ENCODE measurements around the gene KNL1. TPM values are rescaled to one million over a fixed set of nuclear protein-coding genes. Genes with fewer than 3 reads are reported as not detected.

The KNL1 gene
- total and polyA plus RNA-seq, 10 of the 15 experiments (the other 5 are each of a cell fraction or from before 2014, with no cell fraction given): 10.9 to 55.5 (median 28.4) TPM

GRCh38 chr15:40555876-40556275 lies 38.2 kb upstream of the KNL1 start:
- WGBS (ENCODE audit: insufficient coverage, insufficient replicate concordance, low lambda C conversion rate, missing lambda C conversion rate): 97% methylated on average over 2 of the region's 2 CpGs
- Histone ChIP-seq H3K79me2 (ENCODE audit: control insufficient read depth, insufficient read depth, low read length) (peaks cover 40% of the 10 kb centered on the region), H2AFZ (ENCODE audit: control insufficient read depth, low read depth, low read length) (no peak overlapping the region), H3K27me3 (replicated peaks in 1 of 2; ENCODE audit: control insufficient read depth in 2 of 2, insufficient read depth in 2 of 2, low read length in 1 of 2) (no peaks in the 10 kb centered on the region), H4K20me1 (ENCODE audit: control insufficient read depth, insufficient read depth) (no peaks in the 10 kb centered on the region), H3K4me1 (ENCODE audit: control insufficient read depth, insufficient read depth, low read length) (peaks cover 68% of the 10 kb centered on the region), H3K9me3 (replicated peaks; ENCODE audit: control insufficient read depth, insufficient read depth, low read length) (no peaks in the 10 kb centered on the region), H3K9ac (ENCODE audit: control insufficient read depth, insufficient read depth, low read length) (no peak overlapping the region), H3K36me3 (ENCODE audit: control insufficient read depth in 2 of 2, insufficient read depth in 2 of 2, low read length in 1 of 2) (peaks cover 0 to 8% of the 10 kb centered on the region in 2 experiments; a peak in 1 of 4 replicates), H3K4me3 (no peak overlapping the region), H3K27ac (ENCODE audit: control insufficient read depth, insufficient read depth) (no peak overlapping the region), H3K4me2 (ENCODE audit: control insufficient read depth, insufficient read depth) (peak overlapping the region; percentile 57; the same call in 1 of the 2 replicates)
- TF ChIP-seq ZNF217 (IDR thresholded peaks at IDR 0.05) (0 out of 2 replicates have a peak, but pooled peaks have one; percentile 47), SMAD5 (IDR thresholded peaks at IDR 0.05; ENCODE audit: low read depth) (no peak)
- ChIA-PET POLR2A (interaction anchor here (0.5 to 5.6 kb wide), 3 partner anchors 9 to 34 kb away, joined by 3 to 47 read pairs (median 9); partner anchors contain the start of gene CCDC32), CTCF (interaction anchor here (0.7 to 1.0 kb wide), 3 partner anchors 13 to 302 kb away, joined by 3 read pairs; partner anchors contain the start of gene BAHD1), RAD21 (ENCODE audit: unreplicated experiment) (interaction anchor here (1.2 to 5.3 kb wide), 2 partner anchors 9 to 35 kb away, joined by 3 to 39 read pairs; partner anchors contain the start of gene CCDC32), SMC1A (ENCODE audit: uncharacterized antibody, unreplicated experiment) (interaction anchor here (0.6 to 6.2 kb wide), 6 partner anchors 9 to 70 kb away, joined by 3 to 60 read pairs (median 6); partner anchors contain the start of genes CCDC32 and RPUSD2)
- intact Hi-C loops (cut with micrococcal nuclease; ENCODE audit: unreplicated experiment) (loop anchor here (5.0 kb wide), 1 partner anchor 36 kb away; the partner anchor contains the start of gene KNL1), in situ Hi-C loops (cut with MboI) (no loop called here)
- FAIRE-seq: no peak
- no peak for DNase-seq (ENCODE audit: low read depth, low spot score)
- ATAC-seq: no peak
- no TSS peak for BruUV-seq (replicated peaks)

DNA sequence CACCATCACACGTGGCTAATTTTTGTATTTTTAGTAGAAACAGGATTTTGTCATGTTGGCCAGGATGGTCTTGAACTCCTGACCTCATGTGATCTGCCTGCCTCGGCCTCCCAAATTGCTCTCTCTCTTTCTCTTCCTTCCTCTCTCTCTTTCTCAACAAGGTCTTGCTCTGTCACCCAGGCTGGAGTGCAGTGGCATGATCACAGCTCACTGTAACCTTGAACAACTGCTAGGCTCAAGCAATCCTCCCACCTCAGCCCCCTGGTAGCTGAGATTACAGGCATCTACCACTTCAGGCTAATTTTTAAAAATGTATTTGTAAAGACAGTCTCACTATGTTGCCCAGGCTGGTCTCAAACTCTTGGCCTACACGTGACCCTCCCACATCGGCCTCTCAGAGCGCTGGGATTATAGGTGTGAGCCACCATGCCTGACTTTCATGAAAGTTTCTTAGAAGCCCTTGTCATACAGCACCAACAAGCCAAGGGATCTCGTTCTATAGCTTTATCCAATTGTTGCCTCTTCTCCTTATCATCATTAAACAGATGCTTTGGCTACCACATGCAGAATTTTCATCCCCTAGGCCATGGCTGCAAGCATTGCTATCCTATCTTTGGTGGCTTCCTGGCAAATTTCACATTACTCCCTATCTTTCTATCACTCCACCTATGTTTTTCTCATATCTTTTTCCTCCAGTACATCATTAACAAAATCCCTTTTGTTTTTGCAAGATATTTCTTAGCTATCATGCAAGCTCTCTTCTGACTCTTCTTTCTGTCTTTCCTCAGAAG lies 34.9 kb upstream of the KNL1 start:
- ChIA-PET POLR2A (interaction anchor here (1.0 to 3.5 kb wide), 9 partner anchors 8 to 314 kb away, joined by 3 to 15 read pairs (median 7); partner anchors contain the start of gene RPUSD2), RAD21 (ENCODE audit: unreplicated experiment) (interaction anchor here (0.7 to 3.4 kb wide), 11 partner anchors 8 to 312 kb away, joined by 3 to 18 read pairs (median 4); partner anchors contain the start of gene RPUSD2), SMC1A (ENCODE audit: uncharacterized antibody, unreplicated experiment) (interaction anchor here (0.7 to 4.3 kb wide), 13 partner anchors 10 to 1414 kb away, joined by 3 to 24 read pairs (median 5); partner anchors contain the start of gene RPUSD2), CTCF (interaction anchor here (0.7 to 3.1 kb wide), 8 partner anchors 10 to 935 kb away, joined by 3 to 17 read pairs (median 3); partner anchors contain the start of genes KNL1 and RPUSD2)
- intact Hi-C loops (cut with micrococcal nuclease; ENCODE audit: unreplicated experiment): loop anchor here (5.0 kb wide), 1 partner anchor 33 kb away; the partner anchor contains the start of gene KNL1
- peak overlapping the region; percentile 43; the same call in 1 of the 2 replicates for H3K4me3 ChIP-seq
- peaks cover 57% of the 10 kb centered on the region for H3K79me2 ChIP-seq (ENCODE audit: control insufficient read depth, insufficient read depth, low read length)
- H3K9ac ChIP-seq (ENCODE audit: control insufficient read depth, insufficient read depth, low read length): peak overlapping the region; percentile 58; the same call in 1 of the 2 replicates
- peak overlapping the region; percentile 91 for H3K27ac ChIP-seq (ENCODE audit: control insufficient read depth, insufficient read depth)
- WGBS (ENCODE audit: insufficient coverage, insufficient replicate concordance, low lambda C conversion rate, missing lambda C conversion rate): 70% methylated on average over 6 of the region's 6 CpGs
- no peak overlapping the region for H2AFZ ChIP-seq (ENCODE audit: control insufficient read depth, low read depth, low read length)
- H3K27me3 ChIP-seq (replicated peaks in 1 of 2; ENCODE audit: control insufficient read depth in 2 of 2, insufficient read depth in 2 of 2, low read length in 1 of 2): no peaks in the 10 kb centered on the region
- H3K9me3 ChIP-seq (replicated peaks; ENCODE audit: control insufficient read depth, insufficient read depth, low read length): no peaks in the 10 kb centered on the region; the same call in 2 of the 3 replicates
- H3K4me2 ChIP-seq (ENCODE audit: control insufficient read depth, insufficient read depth): peak overlapping the region; percentile 91
- DNase-seq (ENCODE audit: low read depth, low spot score): no peak
- H3K4me1 ChIP-seq (ENCODE audit: control insufficient read depth, insufficient read depth, low read length): peaks cover 42% of the 10 kb centered on the region
- no TSS peak for BruUV-seq (replicated peaks)
- no peaks in the 10 kb centered on the region for H4K20me1 ChIP-seq (ENCODE audit: control insufficient read depth, insufficient read depth)
- peaks cover 0 to 16% of the 10 kb centered on the region in 2 experiments; a peak in 1 of 4 replicates for H3K36me3 ChIP-seq (ENCODE audit: control insufficient read depth in 2 of 2, insufficient read depth in 2 of 2, low read length in 1 of 2)
- peak; percentile 17 for ATAC-seq
- FAIRE-seq: no peak
- in situ Hi-C loops (cut with MboI): no loop called here
- TF ChIP-seq FOS (IDR thresholded peaks at IDR 0.05; ENCODE audit: borderline replicate concordance, extremely low read depth, insufficient read length): no peak
- TF ChIP-seq, protein P1, sequence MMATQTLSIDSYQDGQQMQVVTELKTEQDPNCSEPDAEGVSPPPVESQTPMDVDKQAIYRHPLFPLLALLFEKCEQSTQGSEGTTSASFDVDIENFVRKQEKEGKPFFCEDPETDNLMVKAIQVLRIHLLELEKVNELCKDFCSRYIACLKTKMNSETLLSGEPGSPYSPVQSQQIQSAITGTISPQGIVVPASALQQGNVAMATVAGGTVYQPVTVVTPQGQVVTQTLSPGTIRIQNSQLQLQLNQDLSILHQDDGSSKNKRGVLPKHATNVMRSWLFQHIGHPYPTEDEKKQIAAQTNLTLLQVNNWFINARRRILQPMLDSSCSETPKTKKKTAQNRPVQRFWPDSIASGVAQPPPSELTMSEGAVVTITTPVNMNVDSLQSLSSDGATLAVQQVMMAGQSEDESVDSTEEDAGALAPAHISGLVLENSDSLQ (IDR thresholded peaks at IDR 0.05): no peak
- no peak for TF ChIP-seq FOXM1 (IDR thresholded peaks at IDR 0.05; ENCODE audit: low read depth, low read length)
- no peak for TF ChIP-seq CTCF (IDR thresholded peaks at IDR 0.05 in 2 of 3, conservative IDR thresholded peaks at IDR 0.05 in 1 of 3; ENCODE audit: control insufficient read depth in 2 of 3, extremely low read depth in 1 of 3, insufficient read depth in 1 of 3, low read depth in 3 of 3, low read length in 3 of 3)

All from GM12878 (cell line).